GM21723 (cell line): ENCODE measurements around the gene PCDHB7.
"Not testable (repeated sequence)": the region's sequence is repeated elsewhere in the genome, so short reads cannot be mapped to it uniquely, and the experiment has no call there.

Source experiments
- ATAC-seq: cut with Tn5 transposase; IDR thresholded peaks from one replicate; pipeline ENCODE4 v1.9.1; 2021; ENCODE audit warnings: mild to moderate bottlenecking, moderate library complexity; ENCODE audit not compliant: unreplicated experiment

The PCDHB7 gene

GRCh38 chr5:141179876-141180275, 7.4 kb downstream of the PCDHB7 start:
- ATAC-seq, result not testable (repeated sequence)

- no peak for ATAC-seq
Observed at GRCh38 chr5:141180313-141180712, 7.9 kb downstream of the PCDHB7 start.

DNA sequence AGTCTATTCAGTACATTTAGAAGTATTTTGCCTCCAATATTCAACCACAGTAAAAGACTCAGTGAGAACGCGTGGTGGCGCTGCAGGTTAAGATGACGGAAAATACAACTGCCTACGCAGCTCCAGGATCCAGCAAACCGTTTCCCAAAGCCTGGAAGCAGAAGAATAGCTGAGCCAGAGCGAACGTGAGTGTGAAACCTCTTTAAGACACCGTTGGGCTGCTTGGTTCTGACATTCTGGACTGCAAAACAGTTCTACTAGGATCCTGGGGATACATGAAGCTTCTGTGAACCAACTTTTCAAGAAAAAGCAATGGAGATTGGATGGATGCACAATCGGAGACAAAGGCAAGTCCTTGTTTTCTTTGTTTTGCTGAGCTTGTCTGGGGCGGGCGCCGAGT, 9.8 kb downstream of the PCDHB7 start, which contains the start of gene PCDHB16:
Gene PCDHB16 (plus strand): TSS at position 140 of the 400 bp plus-strand sequence. CDS start 173 bp downstream, at position 313.
- no peak for ATAC-seq

DNA sequence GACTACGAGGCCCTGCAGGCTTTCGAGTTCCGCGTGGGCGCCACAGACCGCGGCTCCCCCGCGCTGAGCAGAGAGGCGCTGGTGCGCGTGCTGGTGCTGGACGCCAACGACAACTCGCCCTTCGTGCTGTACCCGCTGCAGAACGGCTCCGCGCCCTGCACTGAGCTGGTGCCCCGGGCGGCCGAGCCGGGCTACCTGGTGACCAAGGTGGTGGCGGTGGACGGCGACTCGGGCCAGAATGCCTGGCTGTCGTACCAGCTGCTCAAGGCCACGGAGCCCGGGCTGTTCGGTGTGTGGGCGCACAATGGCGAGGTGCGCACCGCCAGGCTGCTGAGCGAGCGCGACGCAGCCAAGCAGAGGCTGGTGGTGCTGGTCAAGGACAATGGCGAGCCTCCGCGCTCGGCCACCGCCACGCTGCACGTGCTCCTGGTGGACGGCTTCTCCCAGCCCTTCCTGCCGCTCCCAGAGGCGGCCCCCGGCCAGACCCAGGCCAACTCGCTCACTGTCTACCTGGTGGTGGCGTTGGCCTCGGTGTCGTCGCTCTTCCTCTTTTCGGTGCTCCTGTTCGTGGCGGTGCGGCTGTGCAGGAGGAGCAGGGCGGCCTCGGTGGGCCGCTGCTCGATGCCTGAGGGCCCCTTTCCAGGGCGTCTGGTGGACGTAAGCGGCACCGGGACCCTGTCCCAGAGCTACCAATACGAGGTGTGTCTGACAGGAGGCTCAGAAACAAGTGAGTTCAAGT, 11.8 kb downstream of the PCDHB7 start:
- not testable (repeated sequence) for ATAC-seq

DNA sequence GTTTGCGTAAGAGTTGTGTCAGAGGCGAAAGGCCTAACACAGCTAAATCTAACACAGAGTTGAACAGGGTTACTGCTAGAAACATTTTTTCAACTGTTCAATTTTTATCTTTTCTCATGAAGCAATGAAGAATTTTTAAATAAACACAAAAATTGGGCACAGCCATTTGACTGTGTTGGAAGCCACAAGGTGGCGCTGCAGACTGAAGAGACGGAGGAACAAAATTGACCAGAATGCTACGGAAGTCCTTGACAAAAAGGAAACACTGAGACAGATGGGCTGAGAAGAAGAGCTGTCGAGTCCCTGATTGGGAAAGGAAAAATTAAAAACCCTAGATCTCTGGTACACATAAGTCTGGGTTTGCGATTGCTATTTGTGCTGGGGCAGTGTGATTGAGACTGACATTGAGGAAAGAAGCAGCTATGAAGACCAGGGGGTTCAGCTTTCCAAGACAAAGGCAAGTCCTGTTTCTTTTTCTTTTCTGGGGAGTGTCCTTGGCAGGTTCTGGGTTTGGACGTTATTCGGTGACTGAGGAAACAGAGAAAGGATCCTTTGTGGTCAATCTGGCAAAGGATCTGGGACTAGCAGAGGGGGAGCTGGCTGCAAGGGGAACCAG, 14.6 kb downstream of the PCDHB7 start, which contains the start of gene PCDHB9:
Gene PCDHB9 (plus strand): TSS at position 265 of the 616 bp plus-strand sequence. CDS start 158 bp downstream, at position 423.
- ATAC-seq, result no peak

GRCh38 chr5:141188682-141189081, 16.2 kb downstream of the PCDHB7 start:
- ATAC-seq, result not testable (repeated sequence)

- ATAC-seq, result not testable (repeated sequence)
Observed at GRCh38 chr5:141189131-141189530, 16.7 kb downstream of the PCDHB7 start.

- ATAC-seq, result no peak
Observed at GRCh38 chr5:141192110-141192725, 19.8 kb downstream of the PCDHB7 start, which contains the start of gene PCDHB10. Gene PCDHB10 (plus strand): TSS chr5:141192353. CDS start chr5:141192553, 200 bp downstream.

DNA sequence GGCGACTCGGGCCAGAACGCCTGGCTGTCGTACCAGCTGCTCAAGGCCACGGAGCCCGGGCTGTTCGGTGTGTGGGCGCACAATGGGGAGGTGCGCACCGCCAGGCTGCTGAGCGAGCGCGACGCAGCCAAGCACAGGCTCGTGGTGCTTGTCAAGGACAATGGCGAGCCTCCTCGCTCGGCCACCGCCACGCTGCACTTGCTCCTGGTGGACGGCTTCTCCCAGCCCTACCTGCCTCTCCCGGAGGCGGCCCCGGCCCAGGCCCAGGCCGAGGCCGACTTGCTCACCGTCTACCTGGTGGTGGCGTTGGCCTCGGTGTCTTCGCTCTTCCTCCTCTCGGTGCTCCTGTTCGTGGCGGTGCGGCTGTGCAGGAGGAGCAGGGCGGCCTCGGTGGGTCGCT, 21.9 kb downstream of the PCDHB7 start:
- ATAC-seq, result not testable (repeated sequence)

GRCh38 chr5:141196363-141196762, 23.9 kb downstream of the PCDHB7 start:
- no peak for ATAC-seq

GRCh38 chr5:141199359-141200235, 27.2 kb downstream of the PCDHB7 start, which contains the start of gene PCDHB11:
Gene PCDHB11 (plus strand): TSS chr5:141199627. CDS start chr5:141199775, 148 bp downstream.
- no peak for ATAC-seq

- not testable (repeated sequence) for ATAC-seq
Observed at GRCh38 chr5:141201126-141201525, 28.7 kb downstream of the PCDHB7 start.

- not testable (repeated sequence) for ATAC-seq
Observed at GRCh38 chr5:141201646-141202045, 29.2 kb downstream of the PCDHB7 start.

GRCh38 chr5:141208478-141208877, 36.0 kb downstream of the PCDHB7 start, which contains the start of gene PCDHB12:
Gene PCDHB12 (plus strand): TSS chr5:141208719. CDS start chr5:141208908, 189 bp downstream.
- ATAC-seq, result no peak

DNA sequence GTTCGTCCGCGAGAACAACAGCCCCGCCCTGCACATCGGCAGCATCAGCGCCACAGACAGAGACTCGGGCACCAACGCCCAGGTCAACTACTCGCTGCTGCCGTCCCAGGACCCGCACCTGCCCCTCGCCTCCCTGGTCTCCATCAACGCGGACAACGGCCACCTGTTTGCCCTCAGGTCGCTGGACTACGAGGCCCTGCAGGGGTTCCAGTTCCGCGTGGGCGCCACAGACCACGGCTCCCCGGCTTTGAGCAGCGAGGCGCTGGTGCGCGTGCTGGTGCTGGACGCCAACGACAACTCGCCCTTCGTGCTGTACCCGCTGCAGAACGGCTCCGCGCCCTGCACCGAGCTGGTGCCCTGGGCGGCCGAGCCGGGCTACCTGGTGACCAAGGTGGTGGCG, 37.8 kb downstream of the PCDHB7 start:
- ATAC-seq, result not testable (repeated sequence)

- ATAC-seq, result not testable (repeated sequence)
Observed at GRCh38 chr5:141210849-141211248, 38.4 kb downstream of the PCDHB7 start.

DNA sequence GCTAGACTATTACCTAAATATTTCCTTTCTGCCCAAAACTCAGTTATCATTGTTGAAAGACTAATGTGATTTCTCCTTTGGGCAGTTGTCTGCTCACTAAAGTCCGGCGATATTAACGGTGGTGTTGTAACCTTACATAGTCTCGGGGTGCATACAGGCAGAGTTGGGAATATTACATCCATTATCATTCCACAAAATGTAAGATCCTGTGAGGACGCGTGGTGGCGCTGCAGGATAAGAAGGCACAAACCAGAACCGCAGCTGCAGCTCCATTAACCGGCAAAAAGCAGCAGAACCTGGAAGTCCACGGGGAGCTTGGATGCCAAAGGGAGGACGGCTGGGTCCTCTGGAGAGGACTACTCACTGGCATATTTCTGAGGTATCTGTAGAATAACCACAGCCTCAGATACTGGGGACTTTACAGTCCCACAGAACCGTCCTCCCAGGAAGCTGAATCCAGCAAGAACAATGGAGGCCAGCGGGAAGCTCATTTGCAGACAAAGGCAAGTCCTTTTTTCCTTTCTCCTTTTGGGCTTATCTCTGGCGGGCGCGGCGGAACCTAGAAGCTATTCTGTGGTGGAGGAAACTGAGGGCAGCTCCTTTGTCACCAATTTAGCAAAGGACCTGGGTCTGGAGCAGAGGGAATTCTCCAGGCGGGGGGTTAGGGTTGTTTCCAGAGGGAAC, 41.4 kb downstream of the PCDHB7 start, which contains the start of gene PCDHB13:
Gene PCDHB13 (plus strand): TSS at position 264 of the 684 bp plus-strand sequence. CDS start 205 bp downstream, at position 469.
- ATAC-seq, result not testable (repeated sequence)

- ATAC-seq, result not testable (repeated sequence)
Observed at GRCh38 chr5:141214583-141214982, 42.1 kb downstream of the PCDHB7 start.

DNA sequence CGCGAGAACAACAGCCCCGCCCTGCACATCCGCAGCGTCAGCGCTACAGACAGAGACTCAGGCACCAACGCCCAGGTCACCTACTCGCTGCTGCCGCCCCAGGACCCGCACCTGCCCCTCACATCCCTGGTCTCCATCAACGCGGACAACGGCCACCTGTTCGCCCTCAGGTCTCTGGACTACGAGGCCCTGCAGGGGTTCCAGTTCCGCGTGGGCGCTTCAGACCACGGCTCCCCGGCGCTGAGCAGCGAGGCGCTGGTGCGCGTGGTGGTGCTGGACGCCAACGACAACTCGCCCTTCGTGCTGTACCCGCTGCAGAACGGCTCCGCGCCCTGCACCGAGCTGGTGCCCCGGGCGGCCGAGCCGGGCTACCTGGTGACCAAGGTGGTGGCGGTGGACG, 43.1 kb downstream of the PCDHB7 start:
- ATAC-seq, result not testable (repeated sequence)
